Measurements from ENCODE around the gene PAN2.

PAN2 gene

DNA sequence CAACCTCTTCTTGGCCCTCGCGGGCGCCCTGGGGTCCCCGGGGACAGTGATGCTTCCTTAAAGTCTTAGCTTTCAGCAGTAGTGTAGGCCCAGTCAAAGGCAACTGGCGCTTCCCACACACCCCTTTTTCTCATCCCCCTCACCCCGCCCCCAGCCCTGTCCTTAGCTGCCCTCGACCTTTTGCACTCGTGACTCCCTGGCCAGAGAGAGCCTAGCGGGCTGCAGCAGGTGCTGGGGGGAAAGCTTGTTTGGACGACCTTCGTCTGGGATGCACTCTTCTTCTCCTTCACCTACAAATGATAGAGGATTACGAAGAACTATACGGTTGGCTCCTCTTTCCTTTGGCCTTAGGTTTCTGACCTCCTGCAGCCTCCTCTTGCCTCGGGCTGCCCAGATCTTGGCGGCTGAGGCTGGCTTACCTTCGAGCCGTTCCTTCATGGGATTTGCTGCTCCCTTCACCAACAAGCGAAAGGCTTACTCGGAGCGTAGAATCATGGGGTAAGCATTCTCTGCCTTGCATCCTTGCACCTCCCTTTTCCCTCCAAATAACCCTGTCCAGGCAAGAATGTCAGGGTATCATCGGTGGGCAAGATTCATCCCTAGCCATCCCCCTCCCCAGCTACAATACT is 66.2 kb downstream of the PAN2 start:
- peak overlapping the region; percentile 79 for H3K27ac ChIP-seq
- TF ChIP-seq, protein P1, sequence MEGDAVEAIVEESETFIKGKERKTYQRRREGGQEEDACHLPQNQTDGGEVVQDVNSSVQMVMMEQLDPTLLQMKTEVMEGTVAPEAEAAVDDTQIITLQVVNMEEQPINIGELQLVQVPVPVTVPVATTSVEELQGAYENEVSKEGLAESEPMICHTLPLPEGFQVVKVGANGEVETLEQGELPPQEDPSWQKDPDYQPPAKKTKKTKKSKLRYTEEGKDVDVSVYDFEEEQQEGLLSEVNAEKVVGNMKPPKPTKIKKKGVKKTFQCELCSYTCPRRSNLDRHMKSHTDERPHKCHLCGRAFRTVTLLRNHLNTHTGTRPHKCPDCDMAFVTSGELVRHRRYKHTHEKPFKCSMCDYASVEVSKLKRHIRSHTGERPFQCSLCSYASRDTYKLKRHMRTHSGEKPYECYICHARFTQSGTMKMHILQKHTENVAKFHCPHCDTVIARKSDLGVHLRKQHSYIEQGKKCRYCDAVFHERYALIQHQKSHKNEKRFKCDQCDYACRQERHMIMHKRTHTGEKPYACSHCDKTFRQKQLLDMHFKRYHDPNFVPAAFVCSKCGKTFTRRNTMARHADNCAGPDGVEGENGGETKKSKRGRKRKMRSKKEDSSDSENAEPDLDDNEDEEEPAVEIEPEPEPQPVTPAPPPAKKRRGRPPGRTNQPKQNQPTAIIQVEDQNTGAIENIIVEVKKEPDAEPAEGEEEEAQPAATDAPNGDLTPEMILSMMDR (conservative IDR thresholded peaks at IDR 0.05) = no peak

DNA sequence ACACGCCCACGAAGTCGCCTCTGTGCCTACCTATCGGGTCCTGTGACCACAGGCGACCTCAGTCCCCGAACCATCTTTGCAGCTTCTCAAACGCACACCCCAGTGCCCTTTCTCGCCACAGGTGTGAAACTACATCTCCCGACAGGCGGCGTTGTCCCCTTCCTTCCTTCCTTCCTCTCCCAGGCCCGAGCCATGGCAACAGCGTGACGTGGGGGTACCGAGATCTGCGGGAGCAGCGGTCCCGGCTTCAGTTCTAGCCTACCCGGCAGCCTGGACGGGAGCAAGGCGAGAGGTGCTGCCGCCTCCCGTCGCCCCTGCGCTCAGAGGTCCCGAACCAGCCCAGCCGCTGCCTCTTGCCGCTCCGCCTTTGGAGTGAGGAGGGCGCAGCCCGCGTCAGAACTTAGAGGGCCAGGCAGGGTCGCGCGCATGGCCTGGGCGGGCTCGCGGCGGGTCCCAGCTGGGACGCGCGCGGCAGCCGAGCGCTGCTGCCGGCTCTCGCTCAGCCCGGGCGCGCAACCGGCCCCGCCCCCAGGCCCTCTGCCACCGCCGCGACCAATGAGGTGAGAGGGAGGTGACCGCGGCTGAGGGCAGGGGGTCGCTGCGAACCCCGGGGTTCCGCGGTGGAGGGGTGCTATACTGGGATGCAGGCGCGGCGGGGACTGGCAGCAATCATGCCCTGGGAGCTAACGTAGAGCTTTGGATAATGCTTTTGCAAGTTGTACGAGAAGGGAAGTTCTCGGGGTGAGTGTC is 66.9 kb downstream of the PAN2 start, which contains the start of gene COQ10A:
Gene COQ10A, plus strand, starts transcription at position 250 of the 750 bp plus-strand sequence. Its CDS starts 177 bp downstream, at position 427.
- TF ChIP-seq, protein P1 (conservative IDR thresholded peaks at IDR 0.05) = peak; percentile 70
- H3K27ac ChIP-seq = peak within 1 kb of the TSS; percentile 79

Data from VCaP (cell line).